SU-DHL-6 (cell line): ENCODE data around the gene MPPE1.
"Not testable (repeated sequence)": the region's sequence is repeated elsewhere in the genome, so short reads cannot be mapped to it uniquely, and the experiment has no call there.

Source experiments
- H2AFZ ChIP-seq: fragments of 200-600 bp; sonication (generic); 2 replicates; pipeline ENCODE4 v1.6.1; 2014; ENCODE audit warnings: low read depth, mild to moderate bottlenecking, moderate library complexity, mixed read lengths, antibody characterized with exemption, low read length; ENCODE audit not compliant: severe bottlenecking
- H3F3A ChIP-seq: fragments of 200-600 bp; shearing (Covaris generic); 2 replicates; pipeline ENCODE4 v1.6.0; 2016; ENCODE audit warnings: antibody characterized with exemption, mild to moderate bottlenecking; ENCODE audit not compliant: insufficient read depth
- H3K27ac ChIP-seq: fragments of 200-600 bp; sonication (generic); 2 replicates; pipeline ENCODE4 v1.5.1; 2016; ENCODE audit warnings: low read depth, mild to moderate bottlenecking, low read length, moderate library complexity, mixed read lengths
- H3K27me3 ChIP-seq: fragments of 200-600 bp; sonication (generic), shearing (Covaris generic); 2 replicates; pipeline ENCODE4 v1.6.0; 2014; ENCODE audit warnings: mild to moderate bottlenecking, low read length
- H3K36me3 ChIP-seq: fragments of 200-600 bp; sonication (generic); 2 replicates; pipeline ENCODE4 v1.6.1; 2014; ENCODE audit warnings: mild to moderate bottlenecking, low read length, mixed read lengths
- H3K4me2 ChIP-seq: fragments of 300-600, 200-600 bp; shearing (Covaris generic), sonication (generic); 2 replicates; pipeline ENCODE4 v1.6.0; 2014; ENCODE audit warnings: low read length, low read depth, mild to moderate bottlenecking; ENCODE audit not compliant: poor library complexity, severe bottlenecking
- H3K4me3 ChIP-seq: fragments of 200-600 bp; sonication (generic); 2 replicates; pipeline ENCODE4 v1.5.1; 2014; ENCODE audit warnings: antibody characterized with exemption, low read length, mild to moderate bottlenecking, mixed read lengths; ENCODE audit not compliant: insufficient read depth, poor library complexity, severe bottlenecking
- H3K79me2 ChIP-seq: fragments of 200-600 bp; sonication (generic); 2 replicates; pipeline ENCODE4 v1.6.1; 2014; ENCODE audit warnings: mild to moderate bottlenecking, low read length, moderate library complexity; ENCODE audit not compliant: insufficient read depth
- H3K9ac ChIP-seq: fragments of 200-600 bp; sonication (generic); 2 replicates; pipeline ENCODE4 v1.7.0; 2014; ENCODE audit warnings: mild to moderate bottlenecking, low read length
- H3K9me2 ChIP-seq: fragments of 200-600 bp; sonication (generic); replicated peaks from 2 replicates; pipeline ENCODE4 v1.6.1; 2014; ENCODE audit warnings: low read length; ENCODE audit not compliant: insufficient read depth
- H3K9me3 ChIP-seq: fragments of 200-600 bp; sonication (generic); 2 replicates; pipeline ENCODE4 v1.6.1; 2014; ENCODE audit warnings: low read length, mixed read lengths; ENCODE audit not compliant: insufficient read depth
- H4K20me1 ChIP-seq: fragments of 200-600 bp; sonication (generic); 2 replicates; pipeline ENCODE4 v1.6.1; 2014; ENCODE audit warnings: low read depth, mild to moderate bottlenecking, antibody characterized with exemption, low read length, moderate library complexity, mixed read lengths
- CTCF ChIP-seq: fragments of 200-600 bp; sonication (generic); IDR thresholded peaks from one replicate; pipeline ENCODE4 v1.5.1; 2017; ENCODE audit warnings: antibody characterized with exemption, mild to moderate bottlenecking, low read length, moderate library complexity; ENCODE audit not compliant: insufficient read depth, poor library complexity, severe bottlenecking
- EZH2phosphoT487 ChIP-seq: fragments of 200-600 bp; sonication (generic), shearing (Covaris generic); conservative IDR thresholded peaks from 2 replicates; pipeline ENCODE4 v1.6.1; 2018; ENCODE audit warnings: mild to moderate bottlenecking, antibody characterized with exemption, low read length, moderate library complexity, mixed read lengths

The MPPE1 gene

GRCh38 chr18:11927497-11927896 is 19.4 kb upstream of the MPPE1 start:
- no peak for TF ChIP-seq EZH2phosphoT487
- no peak for TF ChIP-seq CTCF
- no peaks in the 10 kb centered on the region for H3K27me3 ChIP-seq
- H2AFZ ChIP-seq: no peak overlapping the region
- H3K9ac ChIP-seq: no peak overlapping the region
- H3K79me2 ChIP-seq: no peaks in the 10 kb centered on the region
- H4K20me1 ChIP-seq: no peaks in the 10 kb centered on the region
- no peak overlapping the region for H3K27ac ChIP-seq
- no peaks in the 10 kb centered on the region for H3K9me2 ChIP-seq
- H3K36me3 ChIP-seq: no peaks in the 10 kb centered on the region
- H3K4me3 ChIP-seq: no peak overlapping the region
- no peaks in the 10 kb centered on the region for H3F3A ChIP-seq
- H3K4me2 ChIP-seq: no peak overlapping the region
- no peaks in the 10 kb centered on the region for H3K9me3 ChIP-seq

- Histone ChIP-seq H3K79me2 (no peaks in the 10 kb centered on the region), H3K4me2 (no peak overlapping the region), H3F3A (no peaks in the 10 kb centered on the region), H3K4me3 (no peak overlapping the region), H3K27ac (no peak overlapping the region), H4K20me1 (no peaks in the 10 kb centered on the region), H3K36me3 (no peaks in the 10 kb centered on the region), H3K9ac (no peak overlapping the region), H3K9me3 (no peaks in the 10 kb centered on the region), H3K27me3 (no peaks in the 10 kb centered on the region), H2AFZ (no peak overlapping the region), H3K9me2 (no peaks in the 10 kb centered on the region)
- TF ChIP-seq CTCF (no peak), EZH2phosphoT487 (no peak)
Observed at GRCh38 chr18:11925800-11926481, 17.8 kb upstream of the MPPE1 start.

GRCh38 chr18:11923450-11923849 is 15.3 kb upstream of the MPPE1 start:
- Histone ChIP-seq H3K4me3 (no peak overlapping the region), H3K27me3 (no peaks in the 10 kb centered on the region), H2AFZ (no peak overlapping the region), H3K79me2 (no peaks in the 10 kb centered on the region), H3K4me2 (no peak overlapping the region), H3F3A (no peaks in the 10 kb centered on the region), H4K20me1 (no peaks in the 10 kb centered on the region), H3K27ac (no peak overlapping the region), H3K36me3 (no peaks in the 10 kb centered on the region), H3K9me2 (no peaks in the 10 kb centered on the region), H3K9ac (no peak overlapping the region), H3K9me3 (no peaks in the 10 kb centered on the region)
- TF ChIP-seq EZH2phosphoT487 (no peak), CTCF (no peak)

DNA sequence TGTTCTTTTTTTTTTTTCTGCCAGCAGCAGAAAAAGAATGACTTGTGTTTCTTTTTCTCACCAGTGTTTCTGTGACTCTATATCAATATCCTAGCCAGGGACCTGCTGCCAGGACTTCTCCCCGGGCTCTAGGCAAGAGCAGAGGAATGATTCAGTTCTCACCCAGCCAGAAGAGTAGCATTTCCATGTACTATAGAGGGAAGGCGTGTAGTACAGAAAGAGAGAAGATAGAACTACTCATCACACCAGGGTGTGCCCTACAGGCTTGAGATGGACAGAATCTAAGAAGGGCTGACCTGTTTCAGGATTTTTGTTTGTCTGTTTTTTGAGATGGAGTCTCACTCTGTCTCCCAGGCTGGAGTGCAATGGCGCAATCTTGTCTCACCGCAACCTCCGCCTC is 11.4 kb upstream of the MPPE1 start:
- H3K9ac ChIP-seq, H3F3A ChIP-seq, H3K4me3 ChIP-seq, H3K9me3 ChIP-seq, H2AFZ ChIP-seq, H3K27me3 ChIP-seq, H3K4me2 ChIP-seq, H3K9me2 ChIP-seq, H3K79me2 ChIP-seq, H4K20me1 ChIP-seq, H3K36me3 ChIP-seq, H3K27ac ChIP-seq: not testable (repeated sequence)

GRCh38 chr18:11916880-11917279 is 8.8 kb upstream of the MPPE1 start:
- H3K9ac ChIP-seq: not testable (repeated sequence)

More at GRCh38 chr18:11916880-11917279, 8.8 kb upstream of the MPPE1 start:
- H3K4me2 ChIP-seq, H3K9me3 ChIP-seq, H2AFZ ChIP-seq, H3K79me2 ChIP-seq, H3K9me2 ChIP-seq, H3F3A ChIP-seq, H3K27ac ChIP-seq, H3K36me3 ChIP-seq, H3K27me3 ChIP-seq, H4K20me1 ChIP-seq, H3K4me3 ChIP-seq: not testable (repeated sequence)
